Upper lobe of left lung (tissue), 6 donors: ENCODE results near the gene APOA1. TPM values are rescaled to one million over a fixed set of nuclear protein-coding genes. Genes with fewer than 3 reads are reported as not detected.

Experiments
- ATAC-seq, 2 donors: fragments of 200-7000 bp; cut with Tn5 transposase; one replicate each; pipeline ENCODE4 v1.9.1; 2022; ENCODE audit warnings: mild to moderate bottlenecking in 2 of 2, moderate library complexity in 2 of 2; ENCODE audit not compliant: low FRiP score in 2 of 2
- DNase-seq, 2 donors: peaks; one replicate each; pipeline ENCODE4 v3.0.0-alpha.2; 2019 to 2020
- H3K27ac ChIP-seq, 4 donors: fragments of 200-600 bp; sonication (generic); one replicate each; pipeline ENCODE4 v1.5.1; 2016 to 2019
- H3K27me3 ChIP-seq, 4 donors: fragments of 200-600 bp; sonication (generic); one replicate each; pipeline ENCODE4 v1.5.1; 2017 to 2019
- H3K36me3 ChIP-seq, 4 donors: fragments of 200-600 bp; sonication (generic); one replicate each; pipeline ENCODE4 v1.5.1; 2016 to 2019
- H3K4me1 ChIP-seq, 4 donors: fragments of 200-600 bp; sonication (generic); one replicate each; pipeline ENCODE4 v1.5.1; 2018 to 2019
- H3K4me3 ChIP-seq, 4 donors: fragments of 200-600 bp; sonication (generic); one replicate each; pipeline ENCODE4 v1.5.1; 2017 to 2019; ENCODE audit warnings: mild to moderate bottlenecking in 2 of 4, moderate library complexity in 1 of 4
- H3K9me3 ChIP-seq, 4 donors: fragments of 200-600 bp; sonication (generic); one replicate each; pipeline ENCODE4 v1.5.1; 2018 to 2019
- EP300 ChIP-seq, 4 donors: sonication (generic); formaldehyde crosslinking; IDR thresholded peaks; one replicate each; pipeline ENCODE4 v1.5.1; 2017; ENCODE audit warnings: antibody characterized with exemption in 4 of 4, control low read depth in 2 of 4
- POLR2A ChIP-seq, 4 donors: fragments of 450-650 bp; IDR thresholded peaks; one replicate each; pipeline ENCODE4 v1.5.1; 2016 to 2017; ENCODE audit warnings: antibody characterized with exemption in 4 of 4, mild to moderate bottlenecking in 2 of 4
- POLR2AphosphoS5 ChIP-seq, 2 donors: sonication (generic); formaldehyde crosslinking; IDR thresholded peaks; one replicate each; pipeline ENCODE4 v1.5.1; 2017; ENCODE audit warnings: antibody characterized with exemption in 2 of 2
- whole genome bisulfite sequencing, 2 donors: methylation state at CpG; one replicate each; pipeline ENCODE4 v1.1.5; 2017 to 2018; 5-methylcytosine and 5-hydroxymethylcytosine counted together
- total RNA-seq, 6 donors: library from RNA; depleted of rRNA in 4 of 6; stranded (reverse); fragments of >200 nt in 4 of 6; gene quantifications; one replicate each; pipeline versions ENCODE4 v1.1.0 to v1.2.1, GENCODE V29; 2016 to 2021
- TF ChIP-seq, protein P1 (sequence below), 6 experiments: fragments of 450-650 bp in 4 of 6; fragments of 200-600 bp in 2 of 6; sonication (generic) in 2 of 6; IDR thresholded peaks; one replicate each; pipeline ENCODE4 v1.5.1; 2016 to 2019; ENCODE audit warnings: antibody characterized with exemption in 6 of 6
- donor health status: DM: no; HTN: no; CAD: no; lungs with moderate emphysema.
- donor health status: DM: no; HTN: yes; CAD: no; lungs with severe emphysema.

APOA1 gene
- total RNA-seq, 6 donors from 2014 or later: 3.1 to 36.0 (median 5.9) TPM

DNA sequence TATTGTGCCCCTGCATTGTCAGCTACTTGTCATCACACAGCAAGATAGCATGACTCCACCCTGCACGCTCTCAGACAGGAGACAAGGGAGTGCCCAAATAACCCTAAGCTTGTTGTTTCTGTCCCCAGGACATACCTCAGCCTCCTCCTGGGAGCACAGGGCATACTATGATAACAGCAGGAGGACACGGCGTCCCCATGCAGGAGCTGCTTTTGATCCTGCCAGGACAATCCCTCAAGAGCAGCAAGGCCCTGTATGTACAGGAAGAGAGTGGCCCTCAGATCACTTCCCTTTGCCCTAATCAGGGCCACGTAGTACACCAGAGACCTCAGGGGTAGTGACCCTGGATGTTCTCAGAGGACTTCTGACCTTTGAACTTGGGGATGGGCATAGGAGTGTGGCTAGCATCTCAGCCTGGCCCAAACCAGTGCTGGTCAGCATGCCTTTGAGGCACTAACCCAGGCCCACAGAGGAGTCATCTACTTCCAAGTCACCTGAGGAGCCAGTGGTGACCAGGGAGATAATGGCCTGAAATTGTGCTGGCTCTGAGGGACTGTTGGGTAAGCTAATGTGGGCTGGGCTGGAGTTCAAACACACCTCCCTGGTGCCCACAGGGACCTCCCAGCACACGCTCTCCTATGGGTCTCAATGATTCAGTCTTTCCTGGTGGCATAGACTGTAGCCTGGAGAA lies 23.5 kb downstream of the APOA1 start:
- Histone ChIP-seq H3K4me1 (no peaks in the 10 kb centered on the region), H3K36me3 (no peaks in the 10 kb centered on the region), H3K27me3 (no peaks in the 10 kb centered on the region), H3K9me3 (no peaks in the 10 kb centered on the region), H3K27ac (no peak overlapping the region), H3K4me3 (no peak overlapping the region)
- ATAC-seq (peak in 1 of 2 donors; percentile 11), DNase-seq (no peak)
- TF ChIP-seq POLR2AphosphoS5 (IDR thresholded peaks at IDR 0.05) (no peak), POLR2A (IDR thresholded peaks at IDR 0.05) (no peak), EP300 (IDR thresholded peaks at IDR 0.05) (no peak)
- TF ChIP-seq, protein P1, sequence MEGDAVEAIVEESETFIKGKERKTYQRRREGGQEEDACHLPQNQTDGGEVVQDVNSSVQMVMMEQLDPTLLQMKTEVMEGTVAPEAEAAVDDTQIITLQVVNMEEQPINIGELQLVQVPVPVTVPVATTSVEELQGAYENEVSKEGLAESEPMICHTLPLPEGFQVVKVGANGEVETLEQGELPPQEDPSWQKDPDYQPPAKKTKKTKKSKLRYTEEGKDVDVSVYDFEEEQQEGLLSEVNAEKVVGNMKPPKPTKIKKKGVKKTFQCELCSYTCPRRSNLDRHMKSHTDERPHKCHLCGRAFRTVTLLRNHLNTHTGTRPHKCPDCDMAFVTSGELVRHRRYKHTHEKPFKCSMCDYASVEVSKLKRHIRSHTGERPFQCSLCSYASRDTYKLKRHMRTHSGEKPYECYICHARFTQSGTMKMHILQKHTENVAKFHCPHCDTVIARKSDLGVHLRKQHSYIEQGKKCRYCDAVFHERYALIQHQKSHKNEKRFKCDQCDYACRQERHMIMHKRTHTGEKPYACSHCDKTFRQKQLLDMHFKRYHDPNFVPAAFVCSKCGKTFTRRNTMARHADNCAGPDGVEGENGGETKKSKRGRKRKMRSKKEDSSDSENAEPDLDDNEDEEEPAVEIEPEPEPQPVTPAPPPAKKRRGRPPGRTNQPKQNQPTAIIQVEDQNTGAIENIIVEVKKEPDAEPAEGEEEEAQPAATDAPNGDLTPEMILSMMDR (IDR thresholded peaks at IDR 0.05): no peak
- WGBS, 2 donors: 64 to 88% methylated on average over 4 to 5 of the region's 5 CpGs

DNA sequence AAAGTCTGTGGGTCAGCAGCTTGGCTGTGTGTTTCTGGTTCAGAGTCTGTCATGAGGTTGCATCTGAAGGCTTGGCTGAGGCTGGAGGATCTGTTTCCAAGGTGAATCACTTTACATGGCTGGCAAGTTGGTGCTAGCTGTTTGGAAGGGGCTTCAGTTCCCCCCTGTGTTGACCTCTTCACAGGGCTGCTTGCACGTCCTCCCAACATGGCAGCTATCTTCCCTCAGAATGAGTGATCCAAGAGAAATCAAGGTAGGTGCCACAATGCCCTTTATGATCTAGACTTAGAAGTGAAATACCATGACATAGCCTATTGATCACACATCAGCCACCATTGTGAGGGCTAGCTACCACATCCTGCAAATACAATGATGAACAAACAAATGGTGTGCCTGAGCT lies 24.3 kb downstream of the APOA1 start:
- no peak overlapping the region for H3K27ac ChIP-seq
- H3K4me1 ChIP-seq: peaks cover 0 to 5% (median 0%) of the 10 kb centered on the region in 4 donors
- H3K9me3 ChIP-seq: no peaks in the 10 kb centered on the region
- H3K27me3 ChIP-seq: no peaks in the 10 kb centered on the region
- DNase-seq: no peak
- no peak for ATAC-seq
- no peaks in the 10 kb centered on the region for H3K36me3 ChIP-seq
- TF ChIP-seq, protein P1 (IDR thresholded peaks at IDR 0.05): no peak
- TF ChIP-seq POLR2AphosphoS5 (IDR thresholded peaks at IDR 0.05) (no peak), EP300 (IDR thresholded peaks at IDR 0.05) (no peak), POLR2A (IDR thresholded peaks at IDR 0.05) (no peak)
- WGBS, 2 donors: 89% methylated on average over 1 of the region's 1 CpG; no CpG with 5 or more reads in 1 of the 2 donors
- no peak overlapping the region for H3K4me3 ChIP-seq

DNA sequence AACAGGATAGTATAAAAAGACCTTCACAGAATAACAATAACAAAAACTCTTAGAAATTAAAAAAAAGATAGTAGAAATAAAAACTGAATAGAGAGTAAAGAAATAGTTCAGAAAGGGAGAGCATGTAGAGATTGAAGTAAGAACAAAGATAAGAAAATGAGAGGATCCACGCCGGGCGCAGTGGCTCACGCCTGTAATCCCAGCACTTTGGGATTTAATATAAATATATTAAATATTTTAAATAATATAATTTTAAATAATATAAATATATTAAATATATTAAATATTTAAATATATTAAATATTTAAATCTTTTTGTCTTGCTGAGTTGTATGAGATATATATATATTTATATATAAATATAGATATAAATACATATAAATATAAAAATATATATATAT lies 25.3 kb downstream of the APOA1 start:
- Histone ChIP-seq H3K27me3 (no peaks in the 10 kb centered on the region), H3K9me3 (no peaks in the 10 kb centered on the region), H3K36me3 (no peaks in the 10 kb centered on the region), H3K4me3 (no peak overlapping the region), H3K4me1 (peaks cover 0 to 11% (median 0%) of the 10 kb centered on the region in 4 donors), H3K27ac (no peak overlapping the region)
- 88 to 97% methylated on average over 4 of the region's 4 CpGs for WGBS, 2 donors
- no peak for TF ChIP-seq EP300 (IDR thresholded peaks at IDR 0.05)
- DNase-seq (no peak), ATAC-seq (no peak)

DNA sequence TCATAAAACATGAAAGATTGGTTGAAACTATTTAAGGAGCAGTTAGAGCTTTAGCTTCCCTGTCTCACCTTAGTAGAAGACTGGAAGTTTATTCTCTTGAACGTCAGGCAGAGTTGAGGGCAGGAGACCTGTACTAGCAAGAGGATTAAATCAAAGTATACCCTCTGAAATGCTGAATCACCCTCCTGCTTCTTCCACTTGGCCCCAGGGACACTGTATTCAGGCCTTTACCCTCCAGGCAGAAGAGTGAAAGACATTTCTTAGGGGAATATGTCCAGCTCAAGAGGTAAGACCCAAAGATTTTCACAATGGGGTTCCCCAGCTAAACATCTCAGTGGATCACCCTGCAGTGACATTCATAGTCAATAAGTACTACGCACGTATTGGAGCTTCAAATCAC lies 26.2 kb downstream of the APOA1 start:
- no peaks in the 10 kb centered on the region for H3K36me3 ChIP-seq
- no peak overlapping the region for H3K27ac ChIP-seq
- TF ChIP-seq POLR2A (IDR thresholded peaks at IDR 0.05): no peak
- TF ChIP-seq EP300 (IDR thresholded peaks at IDR 0.05): no peak
- TF ChIP-seq, protein P1 (IDR thresholded peaks at IDR 0.05): no peak
- TF ChIP-seq POLR2AphosphoS5 (IDR thresholded peaks at IDR 0.05): no peak
- ATAC-seq (no peak), DNase-seq (no peak)
- WGBS, 2 donors: 73 to 86% methylated on average over 3 of the region's 3 CpGs
- no peaks in the 10 kb centered on the region for H3K9me3 ChIP-seq
- peaks cover 0 to 11% (median 0%) of the 10 kb centered on the region in 4 donors for H3K4me1 ChIP-seq
- H3K4me3 ChIP-seq: no peak overlapping the region
- H3K27me3 ChIP-seq: no peaks in the 10 kb centered on the region

DNA sequence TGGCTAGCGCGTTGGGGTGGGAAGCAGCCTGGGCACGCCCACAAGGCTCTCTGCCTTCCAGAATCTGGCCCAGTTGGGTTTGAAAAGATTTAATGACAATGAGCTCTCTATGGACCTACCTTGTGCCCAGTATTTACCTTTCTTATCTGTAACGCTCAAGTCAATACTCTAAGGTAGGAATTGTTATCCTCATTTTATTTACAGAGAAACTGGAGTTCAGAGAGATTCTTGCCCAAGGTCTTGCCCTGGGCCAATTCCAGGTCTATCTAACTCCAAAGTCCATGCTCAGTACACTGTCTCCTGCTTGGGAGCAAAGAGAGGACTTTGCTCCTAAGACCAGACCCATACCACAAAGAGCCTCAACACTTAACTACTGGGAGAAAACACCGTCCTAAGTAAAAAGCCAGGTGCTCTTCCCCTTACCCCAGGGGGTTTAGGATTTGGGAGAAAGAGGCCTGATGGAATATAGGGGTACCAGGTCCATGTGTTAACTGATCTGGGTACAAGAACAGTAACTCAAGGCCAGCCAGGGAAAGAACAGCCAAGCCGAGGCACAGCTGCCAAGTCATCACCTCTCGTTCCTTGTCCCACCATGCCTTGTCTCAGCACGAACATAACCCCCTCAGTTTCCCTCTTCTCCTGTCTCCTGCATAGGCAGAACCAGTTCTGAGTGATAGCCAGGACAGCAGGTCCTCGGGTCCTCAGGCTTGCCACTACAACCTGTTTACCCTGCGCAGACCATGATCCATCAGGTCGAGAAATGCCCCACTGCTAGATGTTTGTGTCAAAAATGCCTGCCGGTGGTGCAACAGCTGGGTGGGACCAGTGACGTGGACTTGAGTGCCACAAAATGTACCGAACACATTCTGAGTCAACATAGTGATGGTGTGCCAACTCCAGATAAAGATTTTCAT lies 28.9 kb downstream of the APOA1 start:
- 55 to 64% methylated on average over 14 of the region's 14 CpGs for WGBS, 2 donors
- ATAC-seq (peak; percentile 71 to 84), DNase-seq (peak in 1 of 2 donors; percentile 86)
- no peaks in the 10 kb centered on the region for H3K36me3 ChIP-seq
- no peaks in the 10 kb centered on the region for H3K27me3 ChIP-seq
- peak; percentile 36 to 42 for TF ChIP-seq POLR2AphosphoS5 (IDR thresholded peaks at IDR 0.05)
- no peak for TF ChIP-seq POLR2A (IDR thresholded peaks at IDR 0.05)
- TF ChIP-seq, protein P1 (IDR thresholded peaks at IDR 0.05): no peak
- peak in 3 of 4 donors; percentile 61 to 94 (median 91) for TF ChIP-seq EP300 (IDR thresholded peaks at IDR 0.05)
- H3K27ac ChIP-seq: peak overlapping the region; percentile 58 to 88 (median 78)
- H3K4me1 ChIP-seq: peaks cover 0 to 11% (median 0%) of the 10 kb centered on the region in 4 donors
- no peak overlapping the region for H3K4me3 ChIP-seq
- H3K9me3 ChIP-seq: no peaks in the 10 kb centered on the region
